UCSD-AML1 (cell line): ENCODE data around the gene KCNC1.

Source experiments
- DNase-seq: peaks from one replicate; lab custom pipeline; 2025; ENCODE audit not compliant: unreplicated experiment; lab: John Stamatoyannopoulos, UW

The KCNC1 gene

GRCh38 chr11:17788084-17788483 is 53.5 kb downstream of the KCNC1 start:
- no peak for DNase-seq

- DNase-seq, result no peak
Observed at GRCh38 chr11:17790453-17790852, 55.9 kb downstream of the KCNC1 start.

DNA sequence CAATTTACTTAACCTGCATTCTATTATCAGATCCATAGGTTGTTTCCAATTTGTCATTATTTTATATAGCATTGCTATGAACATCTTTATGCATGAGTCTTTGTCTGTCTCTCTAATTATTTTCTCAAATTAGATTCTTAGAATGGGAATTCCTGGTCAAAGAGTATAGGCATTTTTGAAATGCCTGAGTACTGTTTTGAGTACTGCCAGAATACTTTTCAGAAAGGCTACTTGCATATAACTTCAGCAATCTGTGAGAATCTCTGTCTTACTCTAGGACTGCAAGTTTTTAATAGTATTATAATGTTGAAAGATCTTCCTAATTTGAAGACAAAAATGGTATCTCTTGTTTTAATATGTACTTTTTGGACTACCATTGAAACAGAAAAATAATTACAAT is 56.6 kb downstream of the KCNC1 start:
- no peak for DNase-seq

GRCh38 chr11:17792161-17792560 is 57.6 kb downstream of the KCNC1 start:
- no peak for DNase-seq

DNA sequence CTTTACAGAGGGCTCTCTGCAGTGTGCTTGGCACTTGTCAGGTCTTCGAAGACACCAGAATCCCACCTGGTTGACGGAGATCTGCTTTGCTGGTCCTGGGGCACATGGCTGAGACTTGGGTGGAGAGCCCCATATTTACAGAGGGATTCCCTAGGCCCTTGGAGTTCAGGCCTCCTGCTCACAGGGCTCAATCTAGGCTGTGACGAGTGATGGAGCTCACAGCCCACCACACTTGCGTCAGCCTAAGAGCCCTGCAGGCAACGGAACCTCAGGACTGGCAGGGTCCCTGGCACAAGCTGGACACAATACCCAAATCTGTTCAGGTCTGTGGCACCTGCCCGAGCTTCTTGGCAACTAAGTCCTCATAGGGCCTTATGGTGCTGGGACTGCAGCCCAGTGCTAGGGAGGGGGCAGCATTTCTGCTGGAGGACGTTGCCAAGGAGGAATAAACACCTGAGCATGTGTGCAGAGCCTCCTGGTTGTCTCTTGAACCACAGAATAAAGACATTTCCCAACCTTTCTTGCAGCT is 59.1 kb downstream of the KCNC1 start:
- no peak for DNase-seq

DNA sequence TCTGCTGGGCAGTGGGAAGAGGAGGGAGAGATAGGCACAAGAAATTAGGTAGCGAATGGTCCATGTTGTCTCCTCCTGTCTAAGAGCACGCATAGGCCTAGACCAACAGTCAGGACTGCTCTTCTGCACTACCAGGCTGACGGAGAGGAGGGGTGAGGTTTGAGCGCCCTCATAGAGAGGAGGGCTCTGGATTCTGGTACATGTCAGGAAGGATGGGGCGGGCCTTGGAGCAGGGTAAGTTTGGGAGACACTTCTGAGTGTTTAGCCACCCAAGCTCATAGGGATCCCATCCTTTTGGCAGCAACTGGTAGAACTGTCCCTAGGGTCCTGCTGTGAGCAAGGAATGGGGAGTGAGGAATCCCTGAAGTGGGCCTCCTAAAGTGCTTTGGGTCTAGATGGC is 60.4 kb downstream of the KCNC1 start:
- DNase-seq, result no peak

DNA sequence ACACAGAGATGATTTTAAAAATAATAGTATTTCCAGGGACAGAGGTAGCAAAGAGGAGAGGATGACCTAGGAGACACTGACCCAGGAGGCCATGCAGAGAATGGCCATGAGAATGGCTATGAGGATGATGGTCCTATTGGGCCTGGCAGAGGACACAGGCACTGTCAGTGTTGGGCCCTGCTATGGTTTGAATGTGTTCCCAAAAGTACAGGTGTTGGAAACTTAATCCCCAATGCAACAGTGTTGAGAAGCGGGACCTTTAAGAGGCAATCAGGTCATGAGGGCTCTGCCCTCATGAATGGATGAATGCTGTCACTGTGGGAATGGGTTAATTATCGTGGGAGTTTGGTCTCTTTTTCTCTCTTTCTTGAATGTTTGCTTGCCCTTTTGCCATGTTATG is 61.6 kb downstream of the KCNC1 start:
- no peak for DNase-seq

DNA sequence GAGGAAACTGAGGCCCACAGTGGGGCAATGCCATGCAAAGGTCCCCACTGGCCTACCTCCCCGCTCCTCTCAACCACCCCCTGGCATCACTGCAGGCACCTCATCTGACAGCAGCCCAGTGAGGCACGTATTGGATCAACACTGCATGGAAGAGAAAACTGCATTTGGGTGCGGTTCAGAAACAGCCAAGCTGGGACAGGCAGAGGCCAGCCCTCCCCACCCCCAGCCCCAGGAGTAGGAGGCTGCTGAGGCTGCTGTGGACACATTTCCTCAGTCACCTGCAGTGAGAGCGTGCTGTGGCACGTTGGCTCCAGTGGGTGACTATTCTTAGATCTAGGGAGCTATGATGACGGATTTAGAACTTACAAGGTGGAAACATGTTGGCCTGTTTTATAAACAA is 63.7 kb downstream of the KCNC1 start:
- no peak for DNase-seq

DNA sequence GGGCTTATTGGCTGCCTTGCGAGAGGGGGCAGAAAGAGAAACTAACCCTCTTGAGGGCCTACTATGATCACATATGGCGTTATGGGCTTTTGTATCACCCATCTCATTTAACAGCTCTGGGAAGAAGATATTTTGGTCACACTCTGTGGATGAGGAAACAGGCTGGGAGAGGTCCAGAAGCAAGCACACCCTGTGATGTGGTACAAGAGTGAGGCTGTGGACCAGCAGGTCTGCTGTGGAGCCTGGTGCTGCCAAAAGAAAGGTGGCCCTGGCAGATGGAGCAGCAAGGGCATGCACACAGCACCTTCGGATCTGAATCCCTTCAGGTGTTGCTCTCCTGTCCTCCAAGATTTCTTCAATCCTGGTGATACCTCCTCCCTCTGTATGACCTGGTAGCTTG is 64.1 kb downstream of the KCNC1 start:
- DNase-seq, result no peak

GRCh38 chr11:17799147-17799546 is 64.6 kb downstream of the KCNC1 start:
- DNase-seq, result no peak

GRCh38 chr11:17801166-17801565 is 66.6 kb downstream of the KCNC1 start:
- DNase-seq, result no peak

DNA sequence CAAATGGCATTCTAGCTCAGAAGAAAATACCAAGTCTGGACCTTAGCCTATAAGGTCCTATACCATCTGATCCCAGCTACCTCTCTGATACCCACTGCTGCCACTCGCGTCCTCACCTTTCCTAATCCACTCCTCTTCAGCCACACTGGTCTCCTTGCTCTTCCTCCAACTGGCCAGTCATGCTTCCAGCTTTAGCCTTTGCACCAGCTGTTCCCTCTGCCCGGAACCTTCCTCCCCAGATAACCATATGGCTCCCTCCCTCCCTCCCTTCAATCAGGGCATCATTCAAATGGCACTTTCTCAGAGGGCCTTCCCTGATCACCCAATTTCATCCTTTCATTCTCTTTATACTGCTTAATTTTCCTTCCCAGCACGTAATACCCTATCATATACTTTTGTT is 67.9 kb downstream of the KCNC1 start:
- DNase-seq, result no peak

DNA sequence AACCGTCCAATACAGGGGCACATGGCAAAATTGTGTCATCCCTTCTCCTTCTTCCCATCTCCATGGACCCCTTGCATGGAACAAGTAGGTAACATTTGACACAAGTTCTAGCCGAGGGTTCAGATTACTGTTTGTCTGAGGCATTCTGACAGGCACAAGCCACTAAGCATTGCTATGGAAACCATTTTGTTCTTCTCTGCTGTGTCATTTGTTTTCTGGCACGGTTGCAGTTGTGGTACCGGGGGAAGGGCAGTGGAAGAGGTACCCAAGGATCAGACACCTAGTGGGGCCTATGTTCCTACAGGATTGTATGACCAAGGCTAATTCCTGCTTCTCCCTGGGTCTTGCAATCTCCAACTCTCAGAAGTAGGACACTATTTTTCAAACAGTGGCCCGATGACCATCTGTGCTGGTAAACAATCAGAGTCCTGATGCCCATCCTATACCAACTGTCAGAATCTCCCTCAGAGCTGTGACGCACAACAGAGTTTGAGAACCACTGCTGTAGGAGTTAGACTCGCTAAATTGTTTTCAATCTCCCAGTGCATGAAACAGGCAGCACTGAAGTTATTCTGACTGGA is 69.3 kb downstream of the KCNC1 start:
- DNase-seq, result no peak

DNA sequence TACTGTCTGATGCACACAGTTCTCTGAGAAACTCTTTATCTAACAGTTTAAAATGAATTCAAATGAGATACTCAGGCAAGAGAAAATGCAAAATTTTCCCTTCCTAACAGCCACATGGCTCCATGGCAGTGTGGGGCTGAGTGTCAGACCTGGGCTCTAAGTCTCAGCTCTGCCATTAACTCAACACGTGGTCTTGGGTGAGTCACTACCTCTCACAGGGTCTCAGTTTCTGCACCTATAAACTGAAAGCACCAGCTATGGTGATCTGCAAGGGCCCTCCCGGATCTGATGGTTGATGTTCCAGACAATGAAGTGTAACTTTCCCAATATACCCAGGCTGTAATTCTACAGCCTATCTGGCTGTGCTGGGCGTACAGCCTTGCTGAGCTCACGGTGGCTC is 70.5 kb downstream of the KCNC1 start:
- DNase-seq, result no peak

DNA sequence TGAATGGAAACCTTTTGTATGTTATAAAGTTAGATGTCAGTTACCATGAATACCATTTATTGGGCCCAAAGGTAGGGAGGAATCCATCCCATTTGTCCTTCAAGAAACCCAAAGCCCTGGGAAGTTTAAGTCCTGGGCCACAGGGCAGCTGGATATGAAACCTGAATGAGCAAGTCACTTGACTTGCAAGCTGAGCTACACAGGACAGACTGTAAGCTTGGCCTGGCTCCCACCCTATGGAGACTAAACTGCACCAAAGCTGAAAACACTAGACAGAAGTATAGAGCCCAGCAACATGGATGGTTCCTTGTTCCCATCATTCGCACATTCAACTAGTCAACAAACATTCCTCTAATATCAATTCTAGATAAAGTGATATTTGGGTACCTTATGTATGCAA is 71.3 kb downstream of the KCNC1 start:
- no peak for DNase-seq

- DNase-seq, result no peak
Observed at GRCh38 chr11:17807034-17807433, 72.5 kb downstream of the KCNC1 start.

GRCh38 chr11:17810041-17810440 is 75.5 kb downstream of the KCNC1 start:
- DNase-seq, result no peak

GRCh38 chr11:17810746-17811145 is 76.2 kb downstream of the KCNC1 start:
- no peak for DNase-seq

GRCh38 chr11:17811352-17811751 is 76.8 kb downstream of the KCNC1 start:
- DNase-seq, result no peak

- DNase-seq, result no peak
Observed at GRCh38 chr11:17812091-17812864, 77.7 kb downstream of the KCNC1 start.

DNA sequence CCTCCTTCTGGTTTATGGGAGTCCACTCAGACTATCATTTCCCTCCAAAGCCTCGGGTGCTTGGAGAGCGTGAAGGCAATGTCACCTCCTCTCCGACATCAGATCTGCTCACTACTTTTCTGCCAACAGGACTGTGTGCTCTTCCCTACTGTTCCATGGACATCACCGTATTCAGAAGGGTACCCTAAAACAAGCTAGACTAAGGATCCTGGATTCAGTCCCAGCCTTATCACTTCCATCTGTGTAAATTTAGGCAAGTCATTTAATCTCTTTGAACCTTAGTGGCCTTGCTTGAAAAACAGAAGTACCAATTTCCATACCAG is 78.2 kb downstream of the KCNC1 start:
- DNase-seq, result no peak

DNA sequence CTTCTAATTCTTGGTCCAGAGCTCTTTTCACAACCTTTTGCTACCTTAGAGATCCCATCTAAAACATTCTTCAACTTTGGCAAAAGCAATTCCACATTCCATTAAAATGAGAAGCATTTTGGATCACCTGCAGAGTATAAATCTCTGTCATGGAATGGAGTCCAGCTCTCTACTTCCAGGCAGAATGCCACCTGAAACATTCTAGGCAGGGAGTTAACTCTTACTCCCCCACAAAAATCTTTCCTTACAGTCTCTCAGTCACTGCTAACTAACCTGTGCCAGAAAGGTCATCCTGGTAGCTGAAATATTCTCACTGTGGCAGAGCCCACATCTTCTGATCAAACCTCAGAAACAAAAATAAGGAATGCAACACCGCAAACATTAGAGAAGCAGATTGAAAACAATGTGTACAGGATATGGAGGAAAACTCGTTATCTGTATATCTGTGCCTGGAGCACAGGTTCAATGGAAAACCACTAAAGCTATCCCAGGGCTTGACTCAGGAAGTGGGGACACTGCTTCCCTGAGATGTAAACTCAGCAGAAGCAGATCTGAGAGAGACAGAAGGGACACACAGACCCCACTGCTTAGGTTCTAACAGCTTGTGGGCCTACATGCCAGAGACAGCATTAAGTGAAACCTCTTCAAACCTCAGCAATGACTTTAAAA is 78.9 kb downstream of the KCNC1 start:
- DNase-seq, result no peak
